Mammary epithelial cell (primary cell): ENCODE measurements around the gene ZACN.

Experiments
- EZH2 ChIP-seq: IDR thresholded peaks from 2 replicates; pipeline ENCODE4 v1.6.1; 2012; ENCODE audit warnings: low read length, inconsistent platforms, borderline replicate concordance
- TF ChIP-seq, protein P1 (sequence below), 2 donors: IDR thresholded peaks in 1 of 2; conservative IDR thresholded peaks in 1 of 2; 2 replicates each; pipeline ENCODE4 v1.5.1; 2011 to 2012; ENCODE audit warnings: inconsistent platforms in 2 of 2, low read length in 2 of 2, mild to moderate bottlenecking in 2 of 2, control low read depth in 1 of 2, low read depth in 1 of 2; ENCODE audit not compliant: insufficient read depth in 1 of 2; ENCODE audit errors: extremely low read depth in 1 of 2

DNA sequence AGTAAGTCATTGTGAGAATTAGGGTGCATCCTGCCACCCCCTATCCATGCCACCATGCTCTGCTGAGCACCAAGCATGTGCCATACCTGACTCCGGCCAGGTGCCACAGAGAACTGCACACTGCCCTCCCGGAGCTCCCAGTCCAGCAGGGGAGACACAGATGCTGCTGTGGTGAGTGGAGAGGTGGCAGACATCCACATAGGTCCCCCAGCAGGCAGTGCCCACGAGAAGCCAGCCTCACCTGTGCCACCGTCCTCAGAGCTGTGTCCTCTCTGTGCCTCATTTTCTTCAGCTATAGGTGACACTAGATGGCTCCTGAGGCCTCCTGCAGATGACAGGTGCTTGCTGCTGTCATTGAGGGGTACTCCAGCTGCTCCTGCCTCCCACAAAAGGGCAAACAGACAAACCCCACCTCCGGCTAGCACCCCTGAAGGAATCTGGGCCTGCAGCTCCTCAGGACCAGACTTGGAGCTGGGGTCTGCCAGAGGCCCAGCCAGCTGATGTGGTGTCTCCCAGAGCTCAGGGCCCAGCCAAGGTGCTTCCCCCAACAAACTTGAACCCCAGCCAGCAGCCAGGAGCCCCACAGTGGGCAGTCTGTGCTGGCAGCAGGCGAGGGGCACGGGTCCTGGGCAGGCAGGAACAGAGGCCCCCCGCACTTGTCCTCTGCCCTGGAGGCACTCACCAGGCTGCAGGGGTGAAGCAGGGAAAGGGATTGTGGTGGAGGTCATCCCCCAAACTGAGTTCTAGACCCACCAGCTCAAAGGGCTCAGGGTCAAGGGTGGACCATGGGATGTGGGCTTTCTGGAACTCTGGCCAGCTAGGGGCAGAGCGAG is 45.0 kb downstream of the ZACN start:
- TF ChIP-seq, protein P1, sequence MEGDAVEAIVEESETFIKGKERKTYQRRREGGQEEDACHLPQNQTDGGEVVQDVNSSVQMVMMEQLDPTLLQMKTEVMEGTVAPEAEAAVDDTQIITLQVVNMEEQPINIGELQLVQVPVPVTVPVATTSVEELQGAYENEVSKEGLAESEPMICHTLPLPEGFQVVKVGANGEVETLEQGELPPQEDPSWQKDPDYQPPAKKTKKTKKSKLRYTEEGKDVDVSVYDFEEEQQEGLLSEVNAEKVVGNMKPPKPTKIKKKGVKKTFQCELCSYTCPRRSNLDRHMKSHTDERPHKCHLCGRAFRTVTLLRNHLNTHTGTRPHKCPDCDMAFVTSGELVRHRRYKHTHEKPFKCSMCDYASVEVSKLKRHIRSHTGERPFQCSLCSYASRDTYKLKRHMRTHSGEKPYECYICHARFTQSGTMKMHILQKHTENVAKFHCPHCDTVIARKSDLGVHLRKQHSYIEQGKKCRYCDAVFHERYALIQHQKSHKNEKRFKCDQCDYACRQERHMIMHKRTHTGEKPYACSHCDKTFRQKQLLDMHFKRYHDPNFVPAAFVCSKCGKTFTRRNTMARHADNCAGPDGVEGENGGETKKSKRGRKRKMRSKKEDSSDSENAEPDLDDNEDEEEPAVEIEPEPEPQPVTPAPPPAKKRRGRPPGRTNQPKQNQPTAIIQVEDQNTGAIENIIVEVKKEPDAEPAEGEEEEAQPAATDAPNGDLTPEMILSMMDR (conservative IDR thresholded peaks at IDR 0.05 in 1 of 2, IDR thresholded peaks at IDR 0.05 in 1 of 2; ENCODE audit: extremely low read depth in 1 of 2, insufficient read depth in 1 of 2, low read depth in 1 of 2, low read length in 2 of 2) = no peak
- TF ChIP-seq EZH2 = no peak
